ENCODE data around the gene RPS26.
A peak's percentile ranks its signal among the peaks of the same experiment; 100 is the strongest.

DNA sequence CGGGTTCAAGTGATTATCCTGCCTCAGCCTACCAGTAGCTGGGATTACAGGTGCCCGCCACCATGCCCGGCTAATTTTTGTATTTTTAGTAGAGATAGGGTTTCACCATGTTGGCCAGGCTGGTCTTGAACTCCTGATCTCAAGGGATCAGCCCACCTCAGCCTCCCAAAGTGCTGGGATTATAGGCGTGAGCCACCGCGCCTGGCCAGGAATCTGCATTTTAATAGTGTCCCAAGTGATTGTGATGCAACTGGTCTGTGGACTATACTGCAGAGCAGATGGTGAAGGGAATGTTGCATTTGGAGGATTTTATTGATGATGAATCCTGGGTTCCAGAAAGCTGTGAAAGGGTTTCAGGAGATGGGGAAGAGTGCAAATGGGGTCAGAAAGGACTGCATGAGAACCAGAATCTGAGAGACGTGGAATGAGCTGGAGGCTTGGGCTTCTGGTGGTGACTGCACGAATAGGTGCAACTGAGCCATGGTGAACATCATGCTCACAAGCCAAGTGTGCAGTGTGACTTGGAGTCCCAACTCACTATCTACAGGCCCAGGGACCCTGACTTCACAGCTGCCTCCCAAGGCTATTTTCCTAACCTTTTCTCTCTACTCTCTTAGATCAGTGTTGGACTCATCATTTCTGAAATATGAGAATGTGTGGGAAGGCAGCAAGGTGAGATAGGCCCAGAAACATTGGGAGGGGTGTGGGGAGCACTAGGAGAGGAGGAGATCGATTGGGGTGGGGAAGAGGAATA is 4.5 kb downstream of the RPS26 start:
- TF ChIP-seq CTCF (IDR thresholded peaks at IDR 0.05; ENCODE audit: extremely low read depth in 1 of 2, insufficient read depth in 1 of 2, low read depth in 1 of 2, low read length in 2 of 2), result no peak
- peak; percentile 11 for TF ChIP-seq POLR2A (IDR thresholded peaks at IDR 0.05; ENCODE audit: low read depth, low read length)

Measured in endothelial cell of umbilical vein (primary cell).